HG03097 (cell line): Measurements from ENCODE around the gene TMEM147.
A peak's percentile ranks its signal among the peaks of the same experiment; 100 is the strongest.
"Not testable (repeated sequence)": the region's sequence is repeated elsewhere in the genome, so short reads cannot be mapped to it uniquely, and the experiment has no call there.

Experiments used
- ATAC-seq: cut with Tn5 transposase; IDR thresholded peaks from one replicate; pipeline ENCODE4 v1.9.1; 2021; ENCODE audit not compliant: unreplicated experiment, low FRiP score

The TMEM147 gene

GRCh38 chr19:35560271-35560670, 14.8 kb downstream of the TMEM147 start:
- ATAC-seq: no peak

GRCh38 chr19:35560677-35561076, 15.3 kb downstream of the TMEM147 start:
- no peak for ATAC-seq

GRCh38 chr19:35561436-35561835, 16.0 kb downstream of the TMEM147 start:
- no peak for ATAC-seq

GRCh38 chr19:35562336-35562735, 16.9 kb downstream of the TMEM147 start:
- no peak for ATAC-seq

GRCh38 chr19:35562776-35563175, 17.4 kb downstream of the TMEM147 start:
- no peak for ATAC-seq

- ATAC-seq: no peak
Measured at GRCh38 chr19:35563207-35563829, 17.9 kb downstream of the TMEM147 start, which contains the start of gene ATP4A. Gene ATP4A (minus strand): TSS chr19:35563658. CDS start chr19:35563629, 29 bp downstream.

GRCh38 chr19:35565016-35565856, 19.8 kb downstream of the TMEM147 start:
- ATAC-seq: no peak

GRCh38 chr19:35566738-35567137, 21.3 kb downstream of the TMEM147 start:
- ATAC-seq: no peak

GRCh38 chr19:35569281-35569781, 23.9 kb downstream of the TMEM147 start:
- no peak for ATAC-seq

- ATAC-seq: no peak
Measured at GRCh38 chr19:35571406-35571965, 26.1 kb downstream of the TMEM147 start.

- no peak for ATAC-seq
Measured at GRCh38 chr19:35577918-35578317, 32.5 kb downstream of the TMEM147 start.

- ATAC-seq: no peak
Measured at GRCh38 chr19:35578707-35579106, 33.3 kb downstream of the TMEM147 start.

GRCh38 chr19:35582760-35583159, 37.3 kb downstream of the TMEM147 start:
- ATAC-seq: no peak

- ATAC-seq: no peak
Measured at GRCh38 chr19:35585848-35586247, 40.4 kb downstream of the TMEM147 start, which contains the start of gene PMIS2. Gene PMIS2 (plus strand): TSS chr19:35586173. CDS start chr19:35586260, 87 bp downstream.

GRCh38 chr19:35587321-35587720, 41.9 kb downstream of the TMEM147 start:
- ATAC-seq: no peak

GRCh38 chr19:35590875-35591274, 45.4 kb downstream of the TMEM147 start:
- ATAC-seq: no peak

GRCh38 chr19:35592226-35592625, 46.8 kb downstream of the TMEM147 start:
- ATAC-seq: no peak

- not testable (repeated sequence) for ATAC-seq
Measured at GRCh38 chr19:35595026-35595425, 49.6 kb downstream of the TMEM147 start.

GRCh38 chr19:35595928-35596327, 50.5 kb downstream of the TMEM147 start:
- ATAC-seq: no peak

- ATAC-seq: peak; percentile 62
Measured at GRCh38 chr19:35596366-35596999, 51.1 kb downstream of the TMEM147 start.
